Left lung (tissue), 10 donors: ENCODE data around the gene SWI5. TPM values are rescaled to one million over a fixed set of nuclear protein-coding genes. Genes with fewer than 3 reads are reported as not detected.

Source experiments
- ATAC-seq: fragments of 200-7000 bp; cut with Tn5 transposase; one replicate; pipeline ENCODE4 v1.9.1; 2020; ENCODE audit warnings: moderate library complexity
- DNase-seq, 4 donors: peaks; one replicate each; pipeline ENCODE4 v3.0.0-alpha.2; 2013 to 2020
- H3K27ac ChIP-seq, 2 donors: fragments of 200-600 bp; sonication (generic) in 1 of 2; one replicate each; pipeline versions ENCODE4 v1.5.0 to v1.8.0; 2020 to 2021
- H3K27me3 ChIP-seq, 2 donors: fragments of 200-600 bp; sonication (generic) in 1 of 2; one replicate each; pipeline versions ENCODE4 v1.5.0 to v1.8.0; 2020 to 2021
- H3K36me3 ChIP-seq, 2 donors: fragments of 200-600 bp; sonication (generic) in 1 of 2; one replicate each; pipeline versions ENCODE4 v1.5.0 to v1.8.0; 2020 to 2021
- H3K4me1 ChIP-seq, 2 donors: fragments of 200-600 bp; one replicate each; pipeline ENCODE4 v1.8.0; 2021
- H3K4me3 ChIP-seq, 2 donors: fragments of 200-600 bp; sonication (generic) in 1 of 2; one replicate each; pipeline versions ENCODE4 v1.5.0 to v1.8.0; 2020 to 2021; ENCODE audit warnings: mild to moderate bottlenecking in 1 of 2
- H3K9me3 ChIP-seq, 2 donors: fragments of 200-600 bp; sonication (generic) in 1 of 2; one replicate each; pipeline versions ENCODE4 v1.5.0 to v1.8.0; 2020 to 2021
- intact Hi-C, 2 donors: fragments of 100-400 bp; cut with DNase I; formaldehyde crosslinking; loops; one replicate each; pipeline versions ENCODE4 v1.11.2 to v1.14.2; 2022
- polyA plus RNA-seq, 6 donors: library from polyadenylated mRNA; unstranded; fragments of 120-200 nt; gene quantifications; one replicate each; pipeline ENCODE4 v1.2.1, GENCODE V29; 2013; ENCODE audit not compliant: insufficient read length in 6 of 6
- total RNA-seq, 2 donors: library from RNA; stranded (reverse); fragmentation: NEBNext Ultra II Directional; extraction: Animal tissue kit (Norgen Biotek cat#: 25700); gene quantifications; one replicate each; pipeline ENCODE4 v1.2.1, GENCODE V29; 2021
- TF ChIP-seq, protein P1 (sequence below), 2 donors: fragments of 200-600 bp; sonication (generic) in 1 of 2; IDR thresholded peaks; one replicate each; pipeline versions ENCODE4 v1.5.0 to v1.8.0; 2021; ENCODE audit warnings: antibody characterized with exemption in 2 of 2
- donor health status: DM: no; HTN: yes; CAD: no.
- donor health status: DM: no; HTN: no; CAD: no.

Gene SWI5
- total and polyA plus RNA-seq, 8 donors = 16.2 to 36.9 (median 31.7) TPM

- ATAC-seq (no peak), DNase-seq (no peak)
- H3K27me3 ChIP-seq = no peaks in the 10 kb centered on the region
- H3K36me3 ChIP-seq = peaks cover 0 to 23% of the 10 kb centered on the region in 2 donors
- no peaks in the 10 kb centered on the region for H3K9me3 ChIP-seq
- intact Hi-C loops = no loop called here
- no peaks in the 10 kb centered on the region for H3K4me1 ChIP-seq
- H3K4me3 ChIP-seq = no peak overlapping the region
- TF ChIP-seq, protein P1, sequence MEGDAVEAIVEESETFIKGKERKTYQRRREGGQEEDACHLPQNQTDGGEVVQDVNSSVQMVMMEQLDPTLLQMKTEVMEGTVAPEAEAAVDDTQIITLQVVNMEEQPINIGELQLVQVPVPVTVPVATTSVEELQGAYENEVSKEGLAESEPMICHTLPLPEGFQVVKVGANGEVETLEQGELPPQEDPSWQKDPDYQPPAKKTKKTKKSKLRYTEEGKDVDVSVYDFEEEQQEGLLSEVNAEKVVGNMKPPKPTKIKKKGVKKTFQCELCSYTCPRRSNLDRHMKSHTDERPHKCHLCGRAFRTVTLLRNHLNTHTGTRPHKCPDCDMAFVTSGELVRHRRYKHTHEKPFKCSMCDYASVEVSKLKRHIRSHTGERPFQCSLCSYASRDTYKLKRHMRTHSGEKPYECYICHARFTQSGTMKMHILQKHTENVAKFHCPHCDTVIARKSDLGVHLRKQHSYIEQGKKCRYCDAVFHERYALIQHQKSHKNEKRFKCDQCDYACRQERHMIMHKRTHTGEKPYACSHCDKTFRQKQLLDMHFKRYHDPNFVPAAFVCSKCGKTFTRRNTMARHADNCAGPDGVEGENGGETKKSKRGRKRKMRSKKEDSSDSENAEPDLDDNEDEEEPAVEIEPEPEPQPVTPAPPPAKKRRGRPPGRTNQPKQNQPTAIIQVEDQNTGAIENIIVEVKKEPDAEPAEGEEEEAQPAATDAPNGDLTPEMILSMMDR (IDR thresholded peaks at IDR 0.05) = no peak
- no peak overlapping the region for H3K27ac ChIP-seq
These were observed 28.9 kb downstream of the SWI5 start for GRCh38 chr9:128304971-128305288.

GRCh38 chr9:128309551-128309950 lies 33.5 kb downstream of the SWI5 start:
- intact Hi-C loops = no loop called here
- no peak overlapping the region for H3K27ac ChIP-seq
- no peaks in the 10 kb centered on the region for H3K27me3 ChIP-seq
- TF ChIP-seq, protein P1 (IDR thresholded peaks at IDR 0.05) = no peak
- H3K9me3 ChIP-seq = no peaks in the 10 kb centered on the region
- peaks cover 0 to 67% of the 10 kb centered on the region in 2 donors for H3K36me3 ChIP-seq
- DNase-seq (no peak), ATAC-seq (no peak)
- H3K4me3 ChIP-seq = no peak overlapping the region
- H3K4me1 ChIP-seq = no peaks in the 10 kb centered on the region

- no peak overlapping the region for H3K27ac ChIP-seq
- TF ChIP-seq, protein P1 (IDR thresholded peaks at IDR 0.05) = no peak
- H3K4me3 ChIP-seq = no peak overlapping the region
- H3K4me1 ChIP-seq = no peaks in the 10 kb centered on the region
- no peak for DNase-seq
- intact Hi-C loops = no loop called here
- H3K9me3 ChIP-seq = no peaks in the 10 kb centered on the region
- no peak for ATAC-seq
- H3K36me3 ChIP-seq = peaks cover 0 to 76% of the 10 kb centered on the region in 2 donors
- no peaks in the 10 kb centered on the region for H3K27me3 ChIP-seq
These were observed 34.4 kb downstream of the SWI5 start for GRCh38 chr9:128310461-128310860.

GRCh38 chr9:128314697-128315096 lies 38.6 kb downstream of the SWI5 start:
- DNase-seq (no peak), ATAC-seq (no peak)
- no peaks in the 10 kb centered on the region for H3K9me3 ChIP-seq
- no peak overlapping the region for H3K27ac ChIP-seq
- H3K36me3 ChIP-seq = peaks cover 0 to 94% of the 10 kb centered on the region in 2 donors
- intact Hi-C loops = no loop called here
- TF ChIP-seq, protein P1 (IDR thresholded peaks at IDR 0.05) = no peak
- H3K4me3 ChIP-seq = no peak overlapping the region
- H3K4me1 ChIP-seq = no peaks in the 10 kb centered on the region
- no peaks in the 10 kb centered on the region for H3K27me3 ChIP-seq

DNA sequence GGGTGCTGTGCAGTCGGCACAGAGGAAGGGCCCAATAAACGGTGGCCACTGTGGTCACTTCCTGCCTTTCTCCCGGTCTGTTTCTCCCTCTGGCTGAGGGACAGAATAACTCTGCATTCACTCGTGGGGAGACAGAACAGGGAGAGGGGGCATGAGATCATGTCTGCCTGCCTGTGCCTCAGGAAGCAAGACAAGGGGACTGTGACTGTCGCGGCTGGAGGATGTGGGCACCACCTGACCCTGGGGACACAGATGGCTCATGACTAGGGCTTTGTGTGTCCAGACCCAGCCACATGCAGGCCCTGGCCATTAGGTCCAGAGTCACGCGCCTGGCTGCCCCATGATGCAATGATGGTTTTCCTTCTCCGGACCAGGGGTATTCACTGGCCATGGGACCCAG lies 40.3 kb downstream of the SWI5 start:
- no peak overlapping the region for H3K4me3 ChIP-seq
- no peaks in the 10 kb centered on the region for H3K9me3 ChIP-seq
- H3K27me3 ChIP-seq = no peaks in the 10 kb centered on the region
- no peak overlapping the region for H3K27ac ChIP-seq
- intact Hi-C loops = no loop called here
- H3K4me1 ChIP-seq = peaks cover 5 to 6% of the 10 kb centered on the region in 2 donors
- no peak for ATAC-seq
- DNase-seq = no peak
- TF ChIP-seq, protein P1 (IDR thresholded peaks at IDR 0.05) = no peak
- H3K36me3 ChIP-seq = peaks cover 0 to 84% of the 10 kb centered on the region in 2 donors
